HepG2 (cell line): ENCODE measurements around the gene ZNF683. TPM values are rescaled to one million over a fixed set of nuclear protein-coding genes. Genes with fewer than 3 reads are reported as not detected.

Experiments used
- ELF4 ChIP-seq: sonication (generic); formaldehyde crosslinking; IDR thresholded peaks from 2 replicates; pipeline ENCODE4 v1.5.0; 2020; ENCODE audit warnings: missing genetic modification reagents, mild to moderate bottlenecking, moderate library complexity, borderline replicate concordance
- MAF1 ChIP-seq: sonication (generic); formaldehyde crosslinking; IDR thresholded peaks from 2 replicates; pipeline ENCODE4 v1.5.0; 2020; ENCODE audit warnings: missing genetic modification reagents, borderline replicate concordance
- MTA3 ChIP-seq: sonication (generic); formaldehyde crosslinking; IDR thresholded peaks from 2 replicates; pipeline ENCODE4 v1.4.0; 2020; ENCODE audit warnings: missing genetic modification reagents
- NFIC ChIP-seq: IDR thresholded peaks from 2 replicates; pipeline ENCODE4 v1.6.1; 2012; ENCODE audit warnings: mild to moderate bottlenecking, low read length, inconsistent platforms
- NFRKB ChIP-seq: fragments of 450-650 bp; IDR thresholded peaks from 2 replicates; pipeline ENCODE4 v1.6.1; 2017
- NR3C1 ChIP-seq: sonication (generic); formaldehyde crosslinking; IDR thresholded peaks from 2 replicates; pipeline ENCODE4 v1.4.0; 2020; ENCODE audit warnings: missing genetic modification reagents
- PRMT3 ChIP-seq: sonication (generic); formaldehyde crosslinking; IDR thresholded peaks from 2 replicates; pipeline ENCODE4 v1.8.1; 2022; ENCODE audit warnings: low read depth, mild to moderate bottlenecking, moderate library complexity, missing genetic modification reagents, borderline replicate concordance
- SOX6 ChIP-seq, 2 experiments: fragments of 450-650 bp in 1 of 2; sonication (generic) in 1 of 2; formaldehyde crosslinking in 1 of 2; IDR thresholded peaks; 2 replicates each; pipeline versions ENCODE4 v1.4.0 to v1.6.1; 2017 to 2020; ENCODE audit warnings: antibody characterized with exemption in 1 of 2, mild to moderate bottlenecking in 1 of 2, missing genetic modification reagents in 1 of 2
- SP140L ChIP-seq: sonication (generic); formaldehyde crosslinking; IDR thresholded peaks from 2 replicates; pipeline ENCODE4 v1.4.0; 2020; ENCODE audit warnings: missing genetic modification reagents, borderline replicate concordance
- TEAD2 ChIP-seq: sonication (generic); formaldehyde crosslinking; IDR thresholded peaks from 2 replicates; pipeline ENCODE4 v1.9.0; 2021; ENCODE audit warnings: missing genetic modification reagents
- ZFP41 ChIP-seq: sonication (generic); formaldehyde crosslinking; IDR thresholded peaks from 2 replicates; pipeline ENCODE4 v1.4.0; 2020; ENCODE audit warnings: mild to moderate bottlenecking, missing genetic modification reagents, borderline replicate concordance
- ZNF232 ChIP-seq: sonication (generic); formaldehyde crosslinking; IDR thresholded peaks from 2 replicates; pipeline ENCODE4 v1.4.0; 2020; ENCODE audit warnings: missing genetic modification reagents, borderline replicate concordance
- ZNF30 ChIP-seq: sonication (generic); formaldehyde crosslinking; IDR thresholded peaks from 2 replicates; pipeline ENCODE4 v1.5.0; 2020; ENCODE audit warnings: mild to moderate bottlenecking, missing genetic modification reagents
- ZNF773 ChIP-seq: sonication (generic); formaldehyde crosslinking; IDR thresholded peaks from 2 replicates; pipeline ENCODE4 v1.4.0; 2020; ENCODE audit warnings: missing genetic modification reagents, borderline replicate concordance
- polyA plus RNA-seq, 8 experiments: library from polyadenylated mRNA; depleted of rRNA in 3 of 8; stranded (reverse) in 7 of 8; unstranded in 1 of 8; fragments of >200 nt; fragmentation: Illumina TruSeq in 4 of 8; extraction: Trizol in 4 of 8; gene quantifications; 2 replicates each; pipeline versions ENCODE4 v1.2.1 to v1.2.3, GENCODE V29; 2011 to 2016; ENCODE audit warnings: low read depth in 4 of 8, missing spikeins in 1 of 8, mixed read lengths in 1 of 8; ENCODE audit not compliant: insufficient read depth in 1 of 8
- total RNA-seq, 5 experiments: library from RNA; depleted of rRNA; stranded (reverse); fragments of >200 nt; fragmentation: Illumina TruSeq; extraction: Trizol; gene quantifications; 2 replicates each; pipeline ENCODE4 v1.2.3, GENCODE V29; 2016; ENCODE audit warnings: low read depth in 1 of 5
- TF ChIP-seq, protein P1 (sequence below): sonication (generic); formaldehyde crosslinking; conservative IDR thresholded peaks from 2 replicates; pipeline ENCODE4 v1.8.0; 2022; ENCODE audit warnings: low read depth, missing genetic modification reagents
- TF ChIP-seq, protein P2 (sequence below): sonication (generic); formaldehyde crosslinking; IDR thresholded peaks from 2 replicates; pipeline ENCODE4 v1.4.0; 2020; ENCODE audit warnings: missing genetic modification reagents, borderline replicate concordance
- TF ChIP-seq, protein P3 (sequence below): sonication (generic); formaldehyde crosslinking; IDR thresholded peaks from 2 replicates; pipeline ENCODE4 v1.5.1; 2020; ENCODE audit warnings: missing genetic modification reagents, mild to moderate bottlenecking, borderline replicate concordance
- TF ChIP-seq, protein P4 (sequence below): sonication (generic); formaldehyde crosslinking; IDR thresholded peaks from 2 replicates; pipeline ENCODE4 v1.5.1; 2020; ENCODE audit warnings: missing genetic modification reagents, mild to moderate bottlenecking, borderline replicate concordance
- TF ChIP-seq, protein P5 (sequence below): sonication (generic); formaldehyde crosslinking; IDR thresholded peaks from 2 replicates; pipeline ENCODE4 v1.5.0; 2020; ENCODE audit warnings: missing genetic modification reagents
- TF ChIP-seq, protein P6 (sequence below): sonication (generic); formaldehyde crosslinking; IDR thresholded peaks from 2 replicates; pipeline ENCODE4 v1.4.0; 2020; ENCODE audit warnings: missing genetic modification reagents, low read depth, mild to moderate bottlenecking, borderline replicate concordance

Gene ZNF683
- total and polyA plus RNA-seq, 2 of the 13 experiments (the other 11 are each of a cell fraction or from before 2014, with no cell fraction given): not detected

DNA sequence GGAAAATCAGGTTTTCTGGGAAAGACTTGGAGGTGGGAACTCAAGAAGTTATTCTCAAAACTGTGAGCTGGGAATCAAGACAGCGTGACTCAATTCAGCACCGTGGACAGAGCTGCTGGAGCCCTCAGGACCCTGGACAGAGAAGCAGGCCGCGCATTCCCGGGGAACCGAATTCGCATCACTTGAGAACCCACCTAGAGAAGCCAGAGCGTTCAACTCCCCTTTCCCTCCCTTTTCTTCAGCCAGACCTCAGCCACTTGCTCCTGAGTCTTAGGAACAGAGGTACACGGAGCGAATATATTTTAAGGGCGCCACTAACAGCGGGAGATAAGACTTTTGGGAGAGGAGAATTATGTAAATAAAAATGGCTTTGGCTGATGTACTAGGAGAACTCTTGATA, 36.1 kb upstream of the ZNF683 start (continued):
- TF ChIP-seq, protein P1, sequence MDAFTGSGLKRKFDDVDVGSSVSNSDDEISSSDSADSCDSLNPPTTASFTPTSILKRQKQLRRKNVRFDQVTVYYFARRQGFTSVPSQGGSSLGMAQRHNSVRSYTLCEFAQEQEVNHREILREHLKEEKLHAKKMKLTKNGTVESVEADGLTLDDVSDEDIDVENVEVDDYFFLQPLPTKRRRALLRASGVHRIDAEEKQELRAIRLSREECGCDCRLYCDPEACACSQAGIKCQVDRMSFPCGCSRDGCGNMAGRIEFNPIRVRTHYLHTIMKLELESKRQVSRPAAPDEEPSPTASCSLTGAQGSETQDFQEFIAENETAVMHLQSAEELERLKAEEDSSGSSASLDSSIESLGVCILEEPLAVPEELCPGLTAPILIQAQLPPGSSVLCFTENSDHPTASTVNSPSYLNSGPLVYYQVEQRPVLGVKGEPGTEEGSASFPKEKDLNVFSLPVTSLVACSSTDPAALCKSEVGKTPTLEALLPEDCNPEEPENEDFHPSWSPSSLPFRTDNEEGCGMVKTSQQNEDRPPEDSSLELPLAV (CRISPR knock-in tag): peak; percentile 99
- TF ChIP-seq PRMT3 (CRISPR knock-in tag) (peak; percentile 100), MAF1 (peak; percentile 100), NFRKB (no peak), NR3C1 (peak; percentile 98), ZNF30 (peak; percentile 100), ZNF773 (CRISPR knock-in tag) (peak; percentile 100), NFIC (no peak), TEAD2 (CRISPR knock-in tag) (peak; percentile 100), ZNF232 (CRISPR knock-in tag) (peak; percentile 100), ZFP41 (CRISPR knock-in tag) (peak; percentile 100), SOX6 (IDR thresholded peaks at IDR 0.05) (no peak), SOX6 (CRISPR knock-in tag; IDR thresholded peaks at IDR 0.05) (peak; percentile 79), ELF4 (CRISPR knock-in tag) (peak; percentile 100), MTA3 (CRISPR knock-in tag) (peak; percentile 99), SP140L (peak; percentile 100)
- TF ChIP-seq, protein P2, sequence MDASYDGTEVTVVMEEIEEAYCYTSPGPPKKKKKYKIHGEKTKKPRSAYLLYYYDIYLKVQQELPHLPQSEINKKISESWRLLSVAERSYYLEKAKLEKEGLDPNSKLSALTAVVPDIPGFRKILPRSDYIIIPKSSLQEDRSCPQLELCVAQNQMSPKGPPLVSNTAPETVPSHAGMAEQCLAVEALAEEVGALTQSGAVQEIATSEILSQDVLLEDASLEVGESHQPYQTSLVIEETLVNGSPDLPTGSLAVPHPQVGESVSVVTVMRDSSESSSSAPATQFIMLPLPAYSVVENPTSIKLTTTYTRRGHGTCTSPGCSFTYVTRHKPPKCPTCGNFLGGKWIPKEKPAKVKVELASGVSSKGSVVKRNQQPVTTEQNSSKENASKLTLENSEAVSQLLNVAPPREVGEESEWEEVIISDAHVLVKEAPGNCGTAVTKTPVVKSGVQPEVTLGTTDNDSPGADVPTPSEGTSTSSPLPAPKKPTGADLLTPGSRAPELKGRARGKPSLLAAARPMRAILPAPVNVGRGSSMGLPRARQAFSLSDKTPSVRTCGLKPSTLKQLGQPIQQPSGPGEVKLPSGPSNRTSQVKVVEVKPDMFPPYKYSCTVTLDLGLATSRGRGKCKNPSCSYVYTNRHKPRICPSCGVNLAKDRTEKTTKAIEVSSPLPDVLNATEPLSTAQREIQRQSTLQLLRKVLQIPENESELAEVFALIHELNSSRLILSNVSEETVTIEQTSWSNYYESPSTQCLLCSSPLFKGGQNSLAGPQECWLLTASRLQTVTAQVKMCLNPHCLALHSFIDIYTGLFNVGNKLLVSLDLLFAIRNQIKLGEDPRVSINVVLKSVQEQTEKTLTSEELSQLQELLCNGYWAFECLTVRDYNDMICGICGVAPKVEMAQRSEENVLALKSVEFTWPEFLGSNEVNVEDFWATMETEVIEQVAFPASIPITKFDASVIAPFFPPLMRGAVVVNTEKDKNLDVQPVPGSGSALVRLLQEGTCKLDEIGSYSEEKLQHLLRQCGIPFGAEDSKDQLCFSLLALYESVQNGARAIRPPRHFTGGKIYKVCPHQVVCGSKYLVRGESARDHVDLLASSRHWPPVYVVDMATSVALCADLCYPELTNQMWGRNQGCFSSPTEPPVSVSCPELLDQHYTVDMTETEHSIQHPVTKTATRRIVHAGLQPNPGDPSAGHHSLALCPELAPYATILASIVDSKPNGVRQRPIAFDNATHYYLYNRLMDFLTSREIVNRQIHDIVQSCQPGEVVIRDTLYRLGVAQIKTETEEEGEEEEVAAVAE: peak; percentile 99
- TF ChIP-seq, protein P3, sequence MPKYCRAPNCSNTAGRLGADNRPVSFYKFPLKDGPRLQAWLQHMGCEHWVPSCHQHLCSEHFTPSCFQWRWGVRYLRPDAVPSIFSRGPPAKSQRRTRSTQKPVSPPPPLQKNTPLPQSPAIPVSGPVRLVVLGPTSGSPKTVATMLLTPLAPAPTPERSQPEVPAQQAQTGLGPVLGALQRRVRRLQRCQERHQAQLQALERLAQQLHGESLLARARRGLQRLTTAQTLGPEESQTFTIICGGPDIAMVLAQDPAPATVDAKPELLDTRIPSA (CRISPR knock-in tag): peak; percentile 100
- TF ChIP-seq, protein P4, sequence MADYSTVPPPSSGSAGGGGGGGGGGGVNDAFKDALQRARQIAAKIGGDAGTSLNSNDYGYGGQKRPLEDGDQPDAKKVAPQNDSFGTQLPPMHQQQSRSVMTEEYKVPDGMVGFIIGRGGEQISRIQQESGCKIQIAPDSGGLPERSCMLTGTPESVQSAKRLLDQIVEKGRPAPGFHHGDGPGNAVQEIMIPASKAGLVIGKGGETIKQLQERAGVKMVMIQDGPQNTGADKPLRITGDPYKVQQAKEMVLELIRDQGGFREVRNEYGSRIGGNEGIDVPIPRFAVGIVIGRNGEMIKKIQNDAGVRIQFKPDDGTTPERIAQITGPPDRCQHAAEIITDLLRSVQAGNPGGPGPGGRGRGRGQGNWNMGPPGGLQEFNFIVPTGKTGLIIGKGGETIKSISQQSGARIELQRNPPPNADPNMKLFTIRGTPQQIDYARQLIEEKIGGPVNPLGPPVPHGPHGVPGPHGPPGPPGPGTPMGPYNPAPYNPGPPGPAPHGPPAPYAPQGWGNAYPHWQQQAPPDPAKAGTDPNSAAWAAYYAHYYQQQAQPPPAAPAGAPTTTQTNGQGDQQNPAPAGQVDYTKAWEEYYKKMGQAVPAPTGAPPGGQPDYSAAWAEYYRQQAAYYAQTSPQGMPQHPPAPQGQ (CRISPR knock-in tag): peak; percentile 95; the same call in 1 of the 2 replicates
- TF ChIP-seq, protein P5, sequence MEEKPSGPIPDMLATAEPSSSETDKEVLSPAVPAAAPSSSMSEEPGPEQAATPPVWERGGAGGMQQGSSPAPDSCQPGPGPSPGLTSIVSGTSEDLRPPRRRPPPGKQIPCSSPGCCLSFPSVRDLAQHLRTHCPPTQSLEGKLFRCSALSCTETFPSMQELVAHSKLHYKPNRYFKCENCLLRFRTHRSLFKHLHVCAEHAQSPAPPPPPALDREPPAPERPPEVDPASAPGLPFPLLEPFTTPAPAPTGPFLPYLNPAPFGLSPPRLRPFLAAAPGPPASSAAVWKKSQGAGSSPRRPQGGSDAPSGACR (CRISPR knock-in tag): peak; percentile 100
- TF ChIP-seq, protein P6, sequence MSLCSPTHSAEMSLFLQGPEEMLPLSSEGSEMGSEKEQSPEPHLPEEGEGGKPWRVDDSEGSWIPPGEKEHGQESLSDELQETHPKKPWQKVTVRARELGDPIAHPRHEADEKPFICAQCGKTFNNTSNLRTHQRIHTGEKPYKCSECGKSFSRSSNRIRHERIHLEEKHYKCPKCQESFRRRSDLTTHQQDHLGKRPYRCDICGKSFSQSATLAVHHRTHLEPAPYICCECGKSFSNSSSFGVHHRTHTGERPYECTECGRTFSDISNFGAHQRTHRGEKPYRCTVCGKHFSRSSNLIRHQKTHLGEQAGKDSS (CRISPR knock-in tag): peak; percentile 99
